ENCODE results near the gene CFAP410. TPM values are rescaled to one million over a fixed set of nuclear protein-coding genes. Genes with fewer than 3 reads are reported as not detected.
"Not testable (repeated sequence)": the region's sequence is repeated elsewhere in the genome, so short reads cannot be mapped to it uniquely, and the experiment has no call there.

Gene CFAP410
- total RNA-seq, 1 donor from 2014 or later, result 14.2 TPM

DNA sequence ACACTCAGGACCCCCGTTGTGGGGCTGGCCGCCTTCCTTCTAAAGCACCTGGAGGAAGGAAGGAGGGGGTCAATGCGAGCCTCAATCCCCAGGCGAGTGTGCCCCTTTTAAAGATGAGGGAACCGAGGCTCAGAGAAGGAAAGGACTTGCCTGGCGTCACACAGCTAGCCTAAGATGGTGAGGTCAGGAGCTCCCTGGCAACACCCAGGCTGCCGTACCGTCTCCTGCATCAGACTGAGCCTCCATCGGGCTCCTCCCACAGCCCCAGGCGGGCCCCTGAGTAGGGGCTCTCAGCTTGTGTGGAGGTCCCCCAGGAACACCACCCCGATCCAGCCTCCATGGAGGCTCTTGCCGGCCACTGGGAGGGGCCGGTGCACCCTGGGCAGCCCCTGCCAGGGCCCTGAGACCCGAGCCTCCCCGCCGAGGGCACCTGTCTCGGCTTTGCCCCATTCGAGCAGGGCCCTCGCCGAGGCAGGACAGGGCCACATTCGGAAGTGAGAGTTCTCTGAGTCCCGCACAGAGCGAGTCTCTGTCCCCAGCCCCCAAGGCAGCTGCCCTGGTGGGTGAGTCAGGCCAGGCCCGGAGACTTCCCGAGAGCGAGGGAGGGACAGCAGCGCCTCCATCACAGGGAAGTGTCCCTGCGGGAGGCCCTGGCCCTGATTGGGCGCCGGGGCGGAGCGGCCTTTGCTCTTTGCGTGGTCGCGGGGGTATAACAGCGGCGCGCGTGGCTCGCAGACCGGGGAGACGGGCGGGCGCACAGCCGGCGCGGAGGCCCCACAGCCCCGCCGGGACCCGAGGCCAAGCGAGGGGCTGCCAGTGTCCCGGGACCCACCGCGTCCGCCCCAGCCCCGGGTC lies 53.8 kb downstream of the CFAP410 start, which contains the start of gene AIRE:
Gene AIRE, plus strand, starts transcription at position 739 of the 855 bp plus-strand sequence. CDS start 131 bp downstream, outside the sequence.
- Mint-ChIP-seq H3K27me3 (ENCODE audit: low read depth) (peaks cover 7% of the 10 kb centered on the region), H3K36me3 (ENCODE audit: low read depth) (no peaks in the 10 kb centered on the region), H3K9me3 (ENCODE audit: low read depth) (no peaks in the 10 kb centered on the region), H3K4me1 (ENCODE audit: low read depth) (no peaks in the 10 kb centered on the region), H3K4me3 (ENCODE audit: unreplicated experiment) (no peak within 1 kb of the TSS), H3K27ac (ENCODE audit: unreplicated experiment) (no peak within 1 kb of the TSS)
- DNase-seq (ENCODE audit: low spot score), result no peak
- TF ChIP-seq, protein P1, sequence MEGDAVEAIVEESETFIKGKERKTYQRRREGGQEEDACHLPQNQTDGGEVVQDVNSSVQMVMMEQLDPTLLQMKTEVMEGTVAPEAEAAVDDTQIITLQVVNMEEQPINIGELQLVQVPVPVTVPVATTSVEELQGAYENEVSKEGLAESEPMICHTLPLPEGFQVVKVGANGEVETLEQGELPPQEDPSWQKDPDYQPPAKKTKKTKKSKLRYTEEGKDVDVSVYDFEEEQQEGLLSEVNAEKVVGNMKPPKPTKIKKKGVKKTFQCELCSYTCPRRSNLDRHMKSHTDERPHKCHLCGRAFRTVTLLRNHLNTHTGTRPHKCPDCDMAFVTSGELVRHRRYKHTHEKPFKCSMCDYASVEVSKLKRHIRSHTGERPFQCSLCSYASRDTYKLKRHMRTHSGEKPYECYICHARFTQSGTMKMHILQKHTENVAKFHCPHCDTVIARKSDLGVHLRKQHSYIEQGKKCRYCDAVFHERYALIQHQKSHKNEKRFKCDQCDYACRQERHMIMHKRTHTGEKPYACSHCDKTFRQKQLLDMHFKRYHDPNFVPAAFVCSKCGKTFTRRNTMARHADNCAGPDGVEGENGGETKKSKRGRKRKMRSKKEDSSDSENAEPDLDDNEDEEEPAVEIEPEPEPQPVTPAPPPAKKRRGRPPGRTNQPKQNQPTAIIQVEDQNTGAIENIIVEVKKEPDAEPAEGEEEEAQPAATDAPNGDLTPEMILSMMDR (IDR thresholded peaks at IDR 0.05), result no peak

DNA sequence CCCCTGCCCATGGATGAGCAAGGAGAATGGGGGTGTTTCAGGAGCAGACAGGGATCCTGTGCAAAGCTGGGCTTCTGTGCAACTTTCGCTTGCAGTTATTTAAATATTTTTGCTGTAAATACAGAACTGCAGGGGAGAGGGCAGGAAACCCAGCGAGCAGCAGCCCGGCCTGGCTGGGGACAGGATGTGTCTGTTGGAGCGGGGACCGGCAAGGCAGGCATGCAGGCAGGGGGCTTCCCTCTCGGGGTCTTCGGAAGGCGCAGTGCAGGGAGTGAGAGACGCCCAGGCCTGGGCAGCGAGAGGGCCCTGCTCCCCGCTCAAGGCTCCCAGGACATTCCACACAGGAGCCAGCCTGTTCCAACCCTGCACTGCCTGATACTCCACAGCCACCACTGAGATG lies 55.2 kb downstream of the CFAP410 start:
- no peak overlapping the region for H3K27ac Mint-ChIP-seq (ENCODE audit: unreplicated experiment)
- no peaks in the 10 kb centered on the region for H3K36me3 Mint-ChIP-seq (ENCODE audit: low read depth)
- peaks cover 6% of the 10 kb centered on the region for H3K4me1 Mint-ChIP-seq (ENCODE audit: low read depth)
- no peak for DNase-seq (ENCODE audit: low spot score)
- H3K27me3 Mint-ChIP-seq (ENCODE audit: low read depth), result peaks cover 7% of the 10 kb centered on the region
- no peaks in the 10 kb centered on the region for H3K9me3 Mint-ChIP-seq (ENCODE audit: low read depth)
- H3K4me3 Mint-ChIP-seq (ENCODE audit: unreplicated experiment), result no peak overlapping the region
- TF ChIP-seq, protein P1 (IDR thresholded peaks at IDR 0.05), result no peak

DNA sequence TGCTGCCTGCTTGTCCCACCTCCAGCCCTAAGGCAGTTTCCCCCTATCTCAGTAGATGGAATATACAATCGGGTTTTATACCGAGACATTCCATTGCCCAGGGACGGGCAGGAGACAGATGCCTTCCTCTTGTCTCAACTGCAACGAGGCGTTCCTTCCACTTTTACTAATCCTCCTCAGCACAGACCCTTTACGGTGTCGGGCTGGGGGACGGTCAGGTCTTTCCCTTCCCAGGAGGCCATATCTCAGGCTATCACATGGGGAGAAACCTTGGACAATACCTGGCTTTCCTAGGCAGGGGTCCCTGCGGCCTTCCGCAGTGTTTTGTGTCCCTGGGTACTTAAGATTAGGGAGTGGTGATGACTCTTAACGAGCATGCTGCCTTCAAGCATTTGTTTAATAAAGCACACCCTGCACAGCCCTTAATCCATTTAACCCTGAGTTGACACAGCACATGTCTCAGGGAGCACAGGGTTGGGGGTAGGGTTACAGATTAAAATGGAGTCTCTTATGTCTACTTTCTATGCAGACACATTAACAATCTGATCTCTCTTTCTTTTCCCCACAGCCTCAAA lies 55.9 kb downstream of the CFAP410 start:
- not testable (repeated sequence) for H3K27ac Mint-ChIP-seq (ENCODE audit: unreplicated experiment); H3K9me3 Mint-ChIP-seq (ENCODE audit: low read depth); DNase-seq (ENCODE audit: low spot score); H3K4me1 Mint-ChIP-seq (ENCODE audit: low read depth); H3K4me3 Mint-ChIP-seq (ENCODE audit: unreplicated experiment); H3K36me3 Mint-ChIP-seq (ENCODE audit: low read depth); H3K27me3 Mint-ChIP-seq (ENCODE audit: low read depth)

DNA sequence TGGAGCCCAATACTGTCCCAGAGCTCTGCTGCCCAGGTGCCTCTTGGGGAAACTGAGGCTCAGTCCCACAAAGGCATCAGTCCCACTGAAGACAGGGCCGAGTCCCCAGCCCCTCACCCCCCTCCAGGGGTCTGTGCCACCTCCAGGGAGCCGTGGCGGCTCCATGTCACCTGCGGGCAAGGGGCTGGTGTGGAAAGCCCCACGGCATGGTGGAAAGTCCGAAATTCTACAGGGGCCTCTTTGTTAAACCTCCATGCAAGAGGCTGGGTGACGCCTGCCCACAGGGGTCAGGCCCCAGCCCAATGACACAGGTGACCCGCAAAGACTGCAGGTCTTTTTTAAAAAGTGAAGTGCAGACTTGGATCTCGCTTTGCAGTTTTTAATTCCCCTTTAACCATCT lies 56.8 kb downstream of the CFAP410 start:
- Mint-ChIP-seq H3K9me3 (ENCODE audit: low read depth) (no peaks in the 10 kb centered on the region), H3K27me3 (ENCODE audit: low read depth) (peaks cover 8% of the 10 kb centered on the region), H3K4me1 (ENCODE audit: low read depth) (peaks cover 6% of the 10 kb centered on the region), H3K27ac (ENCODE audit: unreplicated experiment) (no peak overlapping the region), H3K36me3 (ENCODE audit: low read depth) (no peaks in the 10 kb centered on the region), H3K4me3 (ENCODE audit: unreplicated experiment) (no peak overlapping the region)
- TF ChIP-seq, protein P1 (IDR thresholded peaks at IDR 0.05), result no peak
- no peak for DNase-seq (ENCODE audit: low spot score)

DNA sequence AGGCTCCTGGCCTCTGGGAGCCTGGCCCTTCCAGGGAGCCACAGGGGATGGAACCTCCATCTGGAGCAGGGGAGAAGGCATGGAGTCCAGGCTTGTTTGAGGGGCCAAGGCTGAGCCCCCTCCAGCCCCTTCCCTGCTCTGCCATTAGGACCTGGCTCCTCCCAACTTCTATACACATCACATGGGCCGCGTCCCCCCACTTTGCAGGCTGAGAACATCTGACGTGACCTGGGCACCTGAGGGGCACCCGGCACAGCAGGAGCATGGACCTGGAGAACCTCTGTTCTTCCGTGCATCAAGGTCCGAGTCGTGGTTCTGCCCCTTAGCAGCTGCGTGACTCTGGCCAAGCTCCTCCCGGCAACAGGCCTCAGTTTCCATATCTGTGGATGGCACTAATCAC lies 57.4 kb downstream of the CFAP410 start:
- no peak for DNase-seq (ENCODE audit: low spot score)
- TF ChIP-seq, protein P1 (IDR thresholded peaks at IDR 0.05), result no peak
- Mint-ChIP-seq H3K27me3 (ENCODE audit: low read depth) (peaks cover 10% of the 10 kb centered on the region), H3K36me3 (ENCODE audit: low read depth) (no peaks in the 10 kb centered on the region), H3K9me3 (ENCODE audit: low read depth) (no peaks in the 10 kb centered on the region), H3K27ac (ENCODE audit: unreplicated experiment) (no peak overlapping the region), H3K4me1 (ENCODE audit: low read depth) (peaks cover 6% of the 10 kb centered on the region), H3K4me3 (ENCODE audit: unreplicated experiment) (no peak overlapping the region)

All from chondrocyte (in vitro differentiated cells).